Progenitor cell of endocrine pancreas (in vitro differentiated cells): ENCODE measurements around the gene MMP24. TPM values are rescaled to one million over a fixed set of nuclear protein-coding genes. Genes with fewer than 3 reads are reported as not detected.

Experiments
- DNase-seq: peaks from one replicate; pipeline ENCODE4 v3.0.0; 2021; ENCODE audit warnings: low spot score; ENCODE audit not compliant: unreplicated experiment
- H3K27ac Mint-ChIP-seq: 2 replicates; pipeline ENCODE4 v1.8.0; 2021; ENCODE audit warnings: mild to moderate bottlenecking, moderate library complexity, mixed read lengths
- H3K27me3 Mint-ChIP-seq: 2 replicates; pipeline ENCODE4 v1.8.0; 2021; ENCODE audit warnings: mixed read lengths
- H3K36me3 Mint-ChIP-seq: 2 replicates; pipeline ENCODE4 v1.8.0; 2022; ENCODE audit warnings: mixed read lengths; ENCODE audit not compliant: insufficient read depth
- H3K4me1 Mint-ChIP-seq: 2 replicates; pipeline ENCODE4 v1.8.0; 2021; ENCODE audit warnings: low read depth, mixed read lengths
- H3K4me3 Mint-ChIP-seq: 2 replicates; pipeline ENCODE4 v1.8.0; 2021; ENCODE audit warnings: low read depth, mild to moderate bottlenecking, moderate library complexity, mixed read lengths
- H3K9me3 Mint-ChIP-seq: 2 replicates; pipeline ENCODE4 v1.8.0; 2021; ENCODE audit warnings: low read depth, mixed read lengths
- total RNA-seq: library from RNA; stranded (reverse); gene quantifications from 2 replicates; pipeline ENCODE4 v1.2.1, GENCODE V29; 2021
- TF ChIP-seq, protein P1 (sequence below): fragments of 200-600 bp; sonication (generic); IDR thresholded peaks from one replicate; pipeline ENCODE4 v1.5.0; 2021; ENCODE audit warnings: antibody characterized with exemption, mild to moderate bottlenecking; ENCODE audit not compliant: unreplicated experiment

The MMP24 gene
- total RNA-seq, 1 donor from 2014 or later: 3.4 TPM

DNA sequence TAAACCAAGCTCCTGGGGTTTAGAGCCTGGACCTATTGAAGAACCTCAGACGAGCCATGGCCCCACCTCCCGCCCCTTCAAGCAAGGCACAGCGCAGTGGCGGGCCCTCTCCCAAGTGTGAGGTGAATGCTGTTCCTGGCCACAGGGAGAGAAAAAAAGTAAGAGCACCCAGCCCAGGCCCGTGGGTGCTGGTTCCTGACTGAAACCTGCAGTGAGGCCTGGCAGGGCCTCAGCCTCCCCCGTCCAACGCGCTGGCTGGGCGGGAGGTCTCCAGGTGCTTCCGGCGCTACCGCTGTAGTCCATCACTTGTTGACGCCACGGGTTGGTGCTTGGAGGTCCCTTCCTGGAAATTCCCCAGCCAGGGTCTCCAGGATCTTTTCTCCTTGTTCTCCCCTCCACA, 71.2 kb downstream of the MMP24 start:
- H3K36me3 Mint-ChIP-seq: no peaks in the 10 kb centered on the region
- TF ChIP-seq, protein P1, sequence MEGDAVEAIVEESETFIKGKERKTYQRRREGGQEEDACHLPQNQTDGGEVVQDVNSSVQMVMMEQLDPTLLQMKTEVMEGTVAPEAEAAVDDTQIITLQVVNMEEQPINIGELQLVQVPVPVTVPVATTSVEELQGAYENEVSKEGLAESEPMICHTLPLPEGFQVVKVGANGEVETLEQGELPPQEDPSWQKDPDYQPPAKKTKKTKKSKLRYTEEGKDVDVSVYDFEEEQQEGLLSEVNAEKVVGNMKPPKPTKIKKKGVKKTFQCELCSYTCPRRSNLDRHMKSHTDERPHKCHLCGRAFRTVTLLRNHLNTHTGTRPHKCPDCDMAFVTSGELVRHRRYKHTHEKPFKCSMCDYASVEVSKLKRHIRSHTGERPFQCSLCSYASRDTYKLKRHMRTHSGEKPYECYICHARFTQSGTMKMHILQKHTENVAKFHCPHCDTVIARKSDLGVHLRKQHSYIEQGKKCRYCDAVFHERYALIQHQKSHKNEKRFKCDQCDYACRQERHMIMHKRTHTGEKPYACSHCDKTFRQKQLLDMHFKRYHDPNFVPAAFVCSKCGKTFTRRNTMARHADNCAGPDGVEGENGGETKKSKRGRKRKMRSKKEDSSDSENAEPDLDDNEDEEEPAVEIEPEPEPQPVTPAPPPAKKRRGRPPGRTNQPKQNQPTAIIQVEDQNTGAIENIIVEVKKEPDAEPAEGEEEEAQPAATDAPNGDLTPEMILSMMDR: no peak
- H3K4me3 Mint-ChIP-seq: no peak overlapping the region
- no peak overlapping the region for H3K27ac Mint-ChIP-seq
- no peak for DNase-seq
- peaks cover 24% of the 10 kb centered on the region for H3K27me3 Mint-ChIP-seq
- peaks cover 27% of the 10 kb centered on the region for H3K4me1 Mint-ChIP-seq
- H3K9me3 Mint-ChIP-seq: no peaks in the 10 kb centered on the region

DNA sequence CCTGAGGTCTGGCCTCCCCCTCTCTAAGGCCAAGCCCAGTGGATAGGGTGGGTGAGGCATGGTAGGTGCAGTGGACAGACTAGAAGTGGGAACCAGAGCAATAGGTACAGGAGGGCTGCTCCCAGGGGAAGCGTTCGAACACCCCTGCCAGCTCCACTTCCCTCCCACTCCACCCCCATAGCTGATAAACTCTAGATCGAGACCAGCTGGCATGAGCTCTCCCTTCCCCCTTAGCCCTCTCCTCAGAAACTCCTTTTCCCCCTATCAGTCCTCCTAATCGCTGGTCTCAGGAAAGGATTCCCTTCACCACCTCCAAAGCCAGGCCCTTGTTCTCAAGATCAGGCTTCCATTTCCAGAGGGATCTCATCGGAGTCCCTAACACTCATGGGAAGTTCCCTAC, 71.8 kb downstream of the MMP24 start:
- no peak for DNase-seq
- Mint-ChIP-seq H3K9me3 (no peaks in the 10 kb centered on the region), H3K36me3 (no peaks in the 10 kb centered on the region), H3K4me1 (peaks cover 32% of the 10 kb centered on the region), H3K27me3 (peaks cover 23% of the 10 kb centered on the region), H3K4me3 (no peak overlapping the region), H3K27ac (no peak overlapping the region)
- TF ChIP-seq, protein P1: no peak

DNA sequence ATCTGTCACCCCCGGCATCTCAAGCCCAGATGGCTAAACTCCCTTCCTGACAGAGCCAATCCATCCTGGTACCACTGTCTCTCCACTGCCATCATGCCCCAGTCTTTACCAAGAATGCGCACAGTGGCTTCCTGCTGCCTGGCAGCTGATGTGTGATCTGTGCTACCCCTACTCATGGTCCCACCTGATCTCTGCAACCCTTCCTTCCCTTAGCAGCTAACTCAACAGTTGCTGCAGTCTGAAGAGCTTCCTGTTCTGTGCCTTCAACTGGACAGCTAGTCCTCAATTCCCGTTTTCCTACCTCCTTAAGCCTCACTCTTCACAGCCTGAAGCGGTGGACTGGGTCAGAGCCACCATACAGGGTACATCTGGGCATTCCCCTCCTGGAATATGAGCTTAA, 73.3 kb downstream of the MMP24 start:
- Mint-ChIP-seq H3K27ac (no peak overlapping the region), H3K4me3 (no peak overlapping the region), H3K4me1 (peaks cover 25% of the 10 kb centered on the region), H3K27me3 (peaks cover 23% of the 10 kb centered on the region), H3K9me3 (no peaks in the 10 kb centered on the region), H3K36me3 (no peaks in the 10 kb centered on the region)
- TF ChIP-seq, protein P1: no peak
- no peak for DNase-seq

DNA sequence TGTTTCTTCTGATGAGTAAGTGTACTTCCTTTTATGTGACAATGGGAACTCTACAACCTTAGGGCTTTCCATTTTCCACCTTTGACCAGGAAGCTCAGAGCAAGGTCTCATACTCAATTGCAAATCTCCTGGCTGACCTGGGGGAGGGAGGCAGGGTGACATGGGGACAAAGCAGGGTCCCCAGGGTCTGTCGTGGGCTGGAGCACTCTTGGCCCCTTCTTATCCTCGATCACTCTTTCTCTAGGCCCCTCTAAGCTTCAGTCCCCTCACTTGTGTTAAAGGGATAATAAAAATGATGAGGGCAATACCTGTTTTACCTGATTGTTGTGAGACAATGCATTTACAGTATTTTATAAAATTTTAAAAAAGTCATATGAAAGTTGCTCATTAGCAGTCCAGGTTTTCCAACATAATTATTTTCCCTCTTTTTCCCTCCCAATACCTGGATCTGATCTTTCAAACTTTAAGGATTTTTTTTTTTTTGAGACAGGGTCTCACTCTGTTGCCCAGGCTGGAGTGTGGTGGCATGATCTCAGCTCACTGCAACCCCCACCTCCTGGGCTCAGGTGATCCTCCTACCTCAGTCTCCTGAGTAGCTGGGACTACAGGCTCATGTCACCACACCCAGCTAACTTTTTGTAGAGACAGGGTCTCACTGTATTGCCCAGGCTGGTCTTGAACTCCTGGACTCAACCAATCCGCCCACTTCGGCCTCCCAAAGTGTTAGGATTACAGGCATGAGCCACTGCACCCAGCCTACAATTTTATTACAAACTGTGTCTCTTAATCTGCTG, 74.2 kb downstream of the MMP24 start:
- Mint-ChIP-seq H3K36me3 (no peaks in the 10 kb centered on the region), H3K4me1 (peaks cover 23% of the 10 kb centered on the region), H3K4me3 (no peak overlapping the region), H3K27ac (no peak overlapping the region), H3K27me3 (peaks cover 22% of the 10 kb centered on the region), H3K9me3 (no peaks in the 10 kb centered on the region)
- DNase-seq: no peak
- TF ChIP-seq, protein P1: no peak

DNA sequence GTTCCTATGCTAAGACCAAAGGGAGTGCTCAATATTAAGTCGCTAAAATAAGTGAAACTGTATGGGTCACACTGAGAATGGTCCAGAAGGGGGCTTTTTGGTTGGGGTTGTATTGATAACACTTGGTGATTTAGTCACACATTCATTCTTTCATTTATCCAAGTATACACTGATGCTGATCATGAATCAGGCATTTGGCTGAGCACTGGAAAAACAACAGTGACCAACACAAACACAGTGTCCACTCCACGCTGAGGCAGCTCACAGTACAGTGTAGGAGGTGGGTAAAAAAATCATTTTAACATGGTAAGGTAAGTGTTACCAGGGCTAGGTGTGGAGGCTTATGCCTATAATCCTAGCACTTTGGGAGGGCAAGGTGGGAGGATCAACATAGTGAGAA, 74.9 kb downstream of the MMP24 start:
- Mint-ChIP-seq H3K4me3 (no peak overlapping the region), H3K27ac (no peak overlapping the region), H3K9me3 (no peaks in the 10 kb centered on the region), H3K4me1 (peaks cover 17% of the 10 kb centered on the region), H3K27me3 (peaks cover 18% of the 10 kb centered on the region), H3K36me3 (no peaks in the 10 kb centered on the region)
- DNase-seq: no peak
- TF ChIP-seq, protein P1: no peak
